ENCODE measurements around the gene RASL11B. TPM values are rescaled to one million over a fixed set of nuclear protein-coding genes. Genes with fewer than 3 reads are reported as not detected.

RASL11B gene
- total RNA-seq, 1 donor from 2014 or later: 4.4 TPM

- Histone ChIP-seq H2AFZ (ENCODE audit: low read depth, low read length) (no peak overlapping the region), H3K4me1 (ENCODE audit: insufficient read depth, low read length) (peaks cover 14% of the 10 kb centered on the region), H3K36me3 (ENCODE audit: insufficient read depth, low read length) (no peaks in the 10 kb centered on the region), H3K79me2 (ENCODE audit: insufficient read depth, low read length) (no peaks in the 10 kb centered on the region), H3K4me2 (ENCODE audit: low read length) (no peak overlapping the region), H3K9ac (ENCODE audit: low read length) (no peak overlapping the region), H3K4me3 (ENCODE audit: insufficient read depth, low read depth, low read length) (no peak overlapping the region), H4K20me1 (ENCODE audit: insufficient read depth, low read length) (no peaks in the 10 kb centered on the region), H3K9me3 (ENCODE audit: insufficient read depth, low read depth, low read length) (no peaks in the 10 kb centered on the region), H3K27ac (ENCODE audit: low read depth, low read length) (no peak overlapping the region), H3K27me3 (ENCODE audit: insufficient read depth, low read length) (no peaks in the 10 kb centered on the region)
- Mint-ChIP-seq H3K4me1 (ENCODE audit: low read depth, unreplicated experiment) (peaks cover 10% of the 10 kb centered on the region), H3K4me3 (ENCODE audit: unreplicated experiment) (no peak overlapping the region), H3K9me3 (ENCODE audit: unreplicated experiment) (no peaks in the 10 kb centered on the region), H3K27ac (ENCODE audit: unreplicated experiment) (no peak overlapping the region), H3K36me3 (ENCODE audit: low read depth, unreplicated experiment) (no peaks in the 10 kb centered on the region), H3K27me3 (ENCODE audit: low read depth, unreplicated experiment) (no peaks in the 10 kb centered on the region)
- FAIRE-seq (no peak), DNase-seq (ENCODE audit: low read depth) (no peak)
- TF ChIP-seq EZH2 (IDR thresholded peaks at IDR 0.05; ENCODE audit: insufficient read depth, low read length) (no peak), CTCF (IDR thresholded peaks at IDR 0.05; ENCODE audit: insufficient read depth, low read depth, low read length) (no peak)
These were observed 48.0 kb downstream of the RASL11B start for GRCh38 chr4:52910115-52910514.

- FAIRE-seq: no peak
- H3K4me1 Mint-ChIP-seq (ENCODE audit: low read depth, unreplicated experiment): peaks cover 10% of the 10 kb centered on the region
These were observed 49.7 kb downstream of the RASL11B start for GRCh38 chr4:52911684-52912294.

More at GRCh38 chr4:52911684-52912294, 49.7 kb downstream of the RASL11B start:
- no peaks in the 10 kb centered on the region for H3K27me3 Mint-ChIP-seq (ENCODE audit: low read depth, unreplicated experiment)
- H3K36me3 Mint-ChIP-seq (ENCODE audit: low read depth, unreplicated experiment): no peaks in the 10 kb centered on the region
- no peak for TF ChIP-seq EZH2 (IDR thresholded peaks at IDR 0.05; ENCODE audit: insufficient read depth, low read length)
- TF ChIP-seq CTCF (IDR thresholded peaks at IDR 0.05; ENCODE audit: insufficient read depth, low read depth, low read length): peak; percentile 49
- Histone ChIP-seq H3K36me3 (ENCODE audit: insufficient read depth, low read length) (no peaks in the 10 kb centered on the region), H3K4me3 (ENCODE audit: insufficient read depth, low read depth, low read length) (no peak overlapping the region), H3K9me3 (ENCODE audit: insufficient read depth, low read depth, low read length) (no peaks in the 10 kb centered on the region), H3K9ac (ENCODE audit: low read length) (no peak overlapping the region), H3K79me2 (ENCODE audit: insufficient read depth, low read length) (no peaks in the 10 kb centered on the region), H3K4me1 (ENCODE audit: insufficient read depth, low read length) (peaks cover 15% of the 10 kb centered on the region), H3K4me2 (ENCODE audit: low read length) (no peak overlapping the region), H3K27me3 (ENCODE audit: insufficient read depth, low read length) (no peaks in the 10 kb centered on the region), H2AFZ (ENCODE audit: low read depth, low read length) (no peak overlapping the region), H3K27ac (ENCODE audit: low read depth, low read length) (no peak overlapping the region), H4K20me1 (ENCODE audit: insufficient read depth, low read length) (no peaks in the 10 kb centered on the region)
- no peak overlapping the region for H3K4me3 Mint-ChIP-seq (ENCODE audit: unreplicated experiment)
- no peaks in the 10 kb centered on the region for H3K9me3 Mint-ChIP-seq (ENCODE audit: unreplicated experiment)
- no peak overlapping the region for H3K27ac Mint-ChIP-seq (ENCODE audit: unreplicated experiment)
- peak; percentile 14 for DNase-seq (ENCODE audit: low read depth)

Data from astrocyte (in vitro differentiated cells and primary cell).